Activated B cell treated with CpG ODN at 0.5 μM for 24 hours (primary cell): Measurements from ENCODE around the gene NUDCD2. TPM values are rescaled to one million over a fixed set of nuclear protein-coding genes. Genes with fewer than 3 reads are reported as not detected.

Source experiments
- ATAC-seq: fragments of 200-7000 bp; cut with Tn5 transposase; one replicate; pipeline ENCODE4 v1.10.0; 2021; ENCODE audit warnings: low read depth, mild to moderate bottlenecking, moderate library complexity
- CTCF ChIA-PET: fragments of 350-600 bp; sonication (Branson Sonifier 250); formaldehyde crosslinking; loops from one replicate; lab custom pipeline; 2021; ENCODE audit warnings: antibody characterized with exemption; lab: Charles Lee
- POLR2A ChIA-PET: fragments of 350-600 bp; sonication (Branson Sonifier 250); formaldehyde crosslinking; loops from one replicate; lab custom pipeline; 2021; ENCODE audit warnings: antibody characterized with exemption; lab: Charles Lee
- DNase-seq: peaks from one replicate; pipeline ENCODE4 v3.0.0; 2022
- H3K27ac Mint-ChIP-seq: one replicate; pipeline ENCODE4 v1.8.0; 2020; ENCODE audit warnings: mixed read lengths
- H3K27me3 Mint-ChIP-seq: one replicate; pipeline ENCODE4 v1.8.0; 2021; ENCODE audit warnings: mixed read lengths
- H3K36me3 Mint-ChIP-seq: one replicate; pipeline ENCODE4 v1.8.0; 2021; ENCODE audit warnings: low read depth, mixed read lengths
- H3K4me1 Mint-ChIP-seq: one replicate; pipeline ENCODE4 v1.8.0; 2021; ENCODE audit warnings: mixed read lengths
- H3K4me3 Mint-ChIP-seq: one replicate; pipeline ENCODE4 v1.8.0; 2020; ENCODE audit warnings: mild to moderate bottlenecking, mixed read lengths
- H3K9me3 Mint-ChIP-seq: one replicate; pipeline ENCODE4 v1.8.0; 2020; ENCODE audit warnings: mixed read lengths
- CTCF ChIP-seq: fragments of 200-600 bp; IDR thresholded peaks from one replicate; pipeline ENCODE4 v1.8.0; 2022; ENCODE audit warnings: antibody characterized with exemption, mild to moderate bottlenecking
- intact Hi-C: fragments of 100-400 bp; cut with micrococcal nuclease; formaldehyde crosslinking; loops from one replicate; pipeline ENCODE4 v1.15.1; 2024
- total RNA-seq: library from RNA; stranded (reverse); gene quantifications from 2 replicates; pipeline ENCODE4 v1.2.3, GENCODE V29; 2022

Gene NUDCD2
- total RNA-seq, 1 donor from 2014 or later, result 28.1 TPM

DNA sequence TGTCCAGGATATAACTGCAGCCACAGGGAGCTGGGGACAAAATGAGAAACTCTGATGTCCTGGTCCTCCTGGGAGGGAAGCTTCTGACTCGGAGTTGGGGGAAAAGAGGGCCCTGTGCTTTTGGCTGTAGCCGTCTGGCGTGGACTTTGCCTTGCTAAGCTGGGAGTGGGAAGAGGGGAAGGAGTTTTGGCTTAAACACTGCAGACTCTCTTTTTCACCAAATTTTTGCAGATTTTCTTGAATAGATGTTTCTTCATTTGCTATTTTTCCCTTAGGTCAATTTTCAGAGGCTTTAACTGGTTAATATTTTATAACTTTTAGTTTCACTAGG lies 29.8 kb upstream of the NUDCD2 start:
- Mint-ChIP-seq H3K36me3 (no peaks in the 10 kb centered on the region), H3K9me3 (no peaks in the 10 kb centered on the region), H3K4me1 (no peaks in the 10 kb centered on the region), H3K4me3 (no peak overlapping the region), H3K27me3 (no peaks in the 10 kb centered on the region), H3K27ac (no peak overlapping the region)
- TF ChIP-seq CTCF, result no peak
- DNase-seq (no peak), ATAC-seq (no peak)
- intact Hi-C loops, result no loop called here
- POLR2A ChIA-PET, result no interaction called here
- CTCF ChIA-PET, result interaction anchor here (1.7 kb wide), 1 partner anchor 12 kb away, joined by 5 read pairs; no protein-coding TSS in a partner anchor

DNA sequence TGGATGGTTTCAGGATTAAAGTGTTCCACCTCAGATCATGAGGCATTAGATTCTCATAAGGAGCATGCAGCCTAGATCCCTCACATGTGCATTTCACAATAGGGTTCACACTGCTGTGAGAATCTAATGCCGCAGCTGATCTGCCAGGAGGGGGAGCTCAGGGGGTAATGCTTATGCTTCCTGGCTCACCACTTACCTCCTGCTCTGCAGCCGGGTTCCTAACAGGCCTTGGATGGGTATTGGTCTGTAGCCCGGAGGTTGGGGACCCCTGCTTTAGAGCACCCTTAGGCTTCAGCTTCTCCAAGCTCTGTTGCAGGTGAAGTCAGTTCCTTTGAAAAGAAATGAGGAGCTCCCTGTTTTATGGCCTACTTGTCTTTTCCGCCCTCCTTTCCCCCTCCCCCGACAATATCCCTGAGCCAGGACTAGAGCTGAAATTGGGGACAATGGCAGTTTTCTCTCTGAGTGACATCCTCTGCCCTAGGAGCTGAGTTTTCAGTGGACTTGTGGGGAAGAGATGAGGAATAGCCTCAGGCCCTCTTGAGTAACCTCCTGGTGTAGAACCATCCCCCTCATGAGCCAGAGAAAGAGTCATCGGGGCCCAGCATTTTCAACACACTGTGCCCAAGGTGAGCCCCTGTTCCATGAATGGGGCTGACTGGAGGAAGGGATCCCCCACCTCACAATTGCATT lies 29.3 kb upstream of the NUDCD2 start:
- POLR2A ChIA-PET, result no interaction called here
- H3K27ac Mint-ChIP-seq, result no peak overlapping the region

DNA sequence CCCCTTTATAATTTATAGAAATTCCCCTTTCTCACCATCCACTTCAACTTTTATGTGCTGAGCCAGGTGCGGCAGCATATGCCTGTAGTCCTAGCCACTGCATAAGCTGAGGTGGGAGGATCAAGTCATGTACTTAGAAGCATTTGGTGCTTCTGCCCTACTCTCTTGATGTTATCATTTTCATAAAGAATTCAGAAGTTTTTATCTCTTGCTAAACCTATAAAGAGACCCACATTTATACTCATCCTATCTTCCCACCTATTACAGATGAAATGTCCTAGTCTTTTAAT lies 19.0 kb upstream of the NUDCD2 start:
- DNase-seq (no peak), ATAC-seq (no peak)
- ChIA-PET POLR2A (no interaction called here), CTCF (interaction anchor here (1.1 kb wide), 1 partner anchor 10 kb away, joined by 3 read pairs; no protein-coding TSS in a partner anchor)
- no peaks in the 10 kb centered on the region for H3K36me3 Mint-ChIP-seq
- no peak for TF ChIP-seq CTCF
- no peaks in the 10 kb centered on the region for H3K4me1 Mint-ChIP-seq
- peaks cover 3% of the 10 kb centered on the region for H3K9me3 Mint-ChIP-seq
- intact Hi-C loops, result no loop called here
- H3K27me3 Mint-ChIP-seq, result no peaks in the 10 kb centered on the region
- no peak overlapping the region for H3K27ac Mint-ChIP-seq
- no peak overlapping the region for H3K4me3 Mint-ChIP-seq

More for the DNA sequence above, 29.3 kb upstream of the NUDCD2 start:
- no peaks in the 10 kb centered on the region for H3K36me3 Mint-ChIP-seq
- TF ChIP-seq CTCF, result no peak
- ATAC-seq, result no peak
- CTCF ChIA-PET, result interaction anchor here (1.7 kb wide), 1 partner anchor 11 kb away, joined by 5 read pairs; no protein-coding TSS in a partner anchor
- no peaks in the 10 kb centered on the region for H3K9me3 Mint-ChIP-seq
- H3K4me1 Mint-ChIP-seq, result no peaks in the 10 kb centered on the region
- H3K4me3 Mint-ChIP-seq, result no peak overlapping the region
- no peaks in the 10 kb centered on the region for H3K27me3 Mint-ChIP-seq
- no peak for DNase-seq
- intact Hi-C loops, result no loop called here

- no peak for TF ChIP-seq CTCF
- no peak for ATAC-seq
- H3K4me3 Mint-ChIP-seq, result no peak overlapping the region
- no peak for DNase-seq
- H3K27me3 Mint-ChIP-seq, result no peaks in the 10 kb centered on the region
- no peaks in the 10 kb centered on the region for H3K4me1 Mint-ChIP-seq
- peaks cover 3% of the 10 kb centered on the region for H3K9me3 Mint-ChIP-seq
- no peaks in the 10 kb centered on the region for H3K36me3 Mint-ChIP-seq
- ChIA-PET POLR2A (no interaction called here), CTCF (interaction anchor here (1.1 to 1.3 kb wide), 2 partner anchors 9 to 11 kb away, joined by 3 to 5 read pairs; no protein-coding TSS in a partner anchor)
- intact Hi-C loops, result no loop called here
- H3K27ac Mint-ChIP-seq, result no peak overlapping the region
These were observed 18.5 kb upstream of the NUDCD2 start for GRCh38 chr5:163478126-163478981.

- TF ChIP-seq CTCF, result no peak
- Mint-ChIP-seq H3K27ac (no peak overlapping the region), H3K4me3 (no peak overlapping the region), H3K27me3 (no peaks in the 10 kb centered on the region), H3K9me3 (peaks cover 3% of the 10 kb centered on the region), H3K4me1 (no peaks in the 10 kb centered on the region), H3K36me3 (no peaks in the 10 kb centered on the region)
- intact Hi-C loops, result loop anchor here (2.0 kb wide), 1 partner anchor 1029 kb away; no protein-coding TSS in a partner anchor
- ChIA-PET CTCF (interaction anchor here (1.9 kb wide), 1 partner anchor 28 kb away, joined by 5 read pairs; no protein-coding TSS in a partner anchor), POLR2A (interaction anchor here (0.9 to 1.7 kb wide), 2 partner anchors 15 to 30 kb away, joined by 3 to 4 read pairs; partner anchors contain the start of genes HMMR, MAT2B and NUDCD2)
- ATAC-seq (no peak), DNase-seq (no peak)
These were observed 15.5 kb upstream of the NUDCD2 start for GRCh38 chr5:163475411-163475810.
